Neural progenitor cell (in vitro differentiated cells): ENCODE results near the gene ARHGAP29. TPM values are rescaled to one million over a fixed set of nuclear protein-coding genes. Genes with fewer than 3 reads are reported as not detected.

Experiments
- DNase-seq: peaks from one replicate; pipeline ENCODE4 v3.0.0-alpha.2; 2016; ENCODE audit warnings: low spot score
- H2AFZ ChIP-seq: fragments of 200-600 bp; sonication (generic); replicated peaks from 2 replicates; pipeline ENCODE4 v1.6.1; 2016; ENCODE audit warnings: antibody characterized with exemption
- H3F3A ChIP-seq: fragments of 200-600 bp; sonication (generic); 2 replicates; pipeline ENCODE4 v1.6.1; 2016; ENCODE audit warnings: antibody characterized with exemption, low read depth
- H3K27ac ChIP-seq: fragments of 200-600 bp; sonication (generic); 2 replicates; pipeline ENCODE4 v1.5.1; 2016; ENCODE audit warnings: mild to moderate bottlenecking
- H3K27me3 ChIP-seq: fragments of 200-600 bp; sonication (generic); 2 replicates; pipeline ENCODE4 v1.6.1; 2016; ENCODE audit warnings: mild to moderate bottlenecking, moderate library complexity
- H3K36me3 ChIP-seq: fragments of 200-600 bp; sonication (generic); 2 replicates; pipeline ENCODE4 v1.5.1; 2016
- H3K4me1 ChIP-seq: fragments of 200-600 bp; sonication (generic); 2 replicates; pipeline ENCODE4 v1.6.1; 2016; ENCODE audit warnings: mixed run types
- H3K4me2 ChIP-seq: fragments of 200-600 bp; sonication (generic); 2 replicates; pipeline ENCODE4 v1.6.1; 2016
- H3K4me3 ChIP-seq: fragments of 200-600 bp; sonication (generic); 2 replicates; pipeline ENCODE4 v1.5.1; 2016
- H3K79me2 ChIP-seq: fragments of 200-600 bp; sonication (generic); 2 replicates; pipeline ENCODE4 v1.6.1; 2016; ENCODE audit warnings: low read depth
- H3K9ac ChIP-seq: fragments of 200-600 bp; sonication (generic); 2 replicates; pipeline ENCODE4 v1.6.1; 2016
- H3K9me3 ChIP-seq: fragments of 200-600 bp; sonication (generic); 2 replicates; pipeline ENCODE4 v1.5.1; 2016; ENCODE audit warnings: low read depth
- H4K20me1 ChIP-seq: fragments of 200-600 bp; sonication (generic); 2 replicates; pipeline ENCODE4 v1.6.1; 2016; ENCODE audit warnings: low read depth
- H3K27ac Mint-ChIP-seq: 3 replicates; pipeline ENCODE4 v1.8.0; 2021; ENCODE audit warnings: mixed read lengths
- H3K27me3 Mint-ChIP-seq: 2 replicates; pipeline ENCODE4 v1.8.0; 2022; ENCODE audit warnings: low read depth, mild to moderate bottlenecking, inconsistent platforms, moderate library complexity, mixed read lengths; ENCODE audit not compliant: insufficient read depth
- H3K36me3 Mint-ChIP-seq: 3 replicates; pipeline ENCODE4 v1.8.0; 2021; ENCODE audit warnings: mixed read lengths
- H3K4me1 Mint-ChIP-seq: 3 replicates; pipeline ENCODE4 v1.8.0; 2021; ENCODE audit warnings: mixed read lengths
- H3K4me3 Mint-ChIP-seq: 3 replicates; pipeline ENCODE4 v1.8.0; 2021; ENCODE audit warnings: mild to moderate bottlenecking, moderate library complexity, mixed read lengths
- H3K9me3 Mint-ChIP-seq: 3 replicates; pipeline ENCODE4 v1.8.0; 2020; ENCODE audit warnings: mixed read lengths
- CTCF ChIP-seq: fragments of 200-600 bp; sonication (generic); IDR thresholded peaks from 2 replicates; pipeline ENCODE4 v1.5.1; 2017; ENCODE audit warnings: antibody characterized with exemption, mild to moderate bottlenecking
- EZH2 ChIP-seq: fragments of 200-600 bp; sonication (generic); IDR thresholded peaks from 2 replicates; pipeline ENCODE4 v1.6.1; 2017; ENCODE audit warnings: antibody characterized with exemption, mild to moderate bottlenecking, moderate library complexity
- EZH2phosphoT487 ChIP-seq: fragments of 200-600 bp; sonication (generic); IDR thresholded peaks from 2 replicates; pipeline ENCODE4 v1.6.1; 2017; ENCODE audit warnings: antibody characterized with exemption
- total RNA-seq: library from RNA; depleted of rRNA; stranded (reverse); fragments of >200 nt; gene quantifications from 2 replicates; pipeline ENCODE4 v1.2.3, GENCODE V29; 2015; ENCODE audit warnings: low replicate concordance

ARHGAP29 gene
- total RNA-seq, 1 donor from 2014 or later = 14.8 TPM

- Histone ChIP-seq H4K20me1 (no peaks in the 10 kb centered on the region), H3K4me3 (no peak overlapping the region), H3K9me3 (no peaks in the 10 kb centered on the region), H3K4me2 (no peak overlapping the region), H3K9ac (no peak overlapping the region), H3K36me3 (no peaks in the 10 kb centered on the region), H3K27ac (no peak overlapping the region), H3K79me2 (no peaks in the 10 kb centered on the region), H3K4me1 (peaks cover 15% of the 10 kb centered on the region), H3K27me3 (no peaks in the 10 kb centered on the region), H2AFZ (peak overlapping the region; percentile 55), H3F3A (no peaks in the 10 kb centered on the region)
- TF ChIP-seq EZH2 = no peak
- no peak for TF ChIP-seq CTCF
- no peak for TF ChIP-seq EZH2phosphoT487
- no peaks in the 10 kb centered on the region for H3K9me3 Mint-ChIP-seq
- no peaks in the 10 kb centered on the region for H3K27me3 Mint-ChIP-seq
- H3K36me3 Mint-ChIP-seq = no peaks in the 10 kb centered on the region
- no peak overlapping the region for H3K4me3 Mint-ChIP-seq
- DNase-seq = no peak
- H3K27ac Mint-ChIP-seq = no peak overlapping the region
- H3K4me1 Mint-ChIP-seq = peaks cover 7% of the 10 kb centered on the region
Measured at GRCh38 chr1:94146273-94146672, 91.1 kb downstream of the ARHGAP29 start.

GRCh38 chr1:94144836-94145235, 92.5 kb downstream of the ARHGAP29 start:
- H2AFZ ChIP-seq = no peak overlapping the region
- no peak overlapping the region for H3K4me3 ChIP-seq
- H3K27me3 Mint-ChIP-seq = no peaks in the 10 kb centered on the region
- H3K27ac Mint-ChIP-seq = no peak overlapping the region
- H3K36me3 Mint-ChIP-seq = no peaks in the 10 kb centered on the region
- no peaks in the 10 kb centered on the region for H3K9me3 Mint-ChIP-seq
- H3K9ac ChIP-seq = no peak overlapping the region
- H3K9me3 ChIP-seq = no peaks in the 10 kb centered on the region
- H3K36me3 ChIP-seq = no peaks in the 10 kb centered on the region
- peaks cover 7% of the 10 kb centered on the region for H3K4me1 Mint-ChIP-seq
- H3K79me2 ChIP-seq = no peaks in the 10 kb centered on the region
- no peak for DNase-seq
- no peaks in the 10 kb centered on the region for H4K20me1 ChIP-seq
- H3K4me1 ChIP-seq = peaks cover 15% of the 10 kb centered on the region
- no peak overlapping the region for H3K4me2 ChIP-seq
- H3F3A ChIP-seq = no peaks in the 10 kb centered on the region
- no peak for TF ChIP-seq CTCF
- TF ChIP-seq EZH2phosphoT487 = no peak
- TF ChIP-seq EZH2 = no peak
- no peaks in the 10 kb centered on the region for H3K27me3 ChIP-seq
- H3K27ac ChIP-seq = no peak overlapping the region
- H3K4me3 Mint-ChIP-seq = no peak overlapping the region

GRCh38 chr1:94143809-94144176, 93.6 kb downstream of the ARHGAP29 start:
- Mint-ChIP-seq H3K9me3 (peaks cover 6% of the 10 kb centered on the region), H3K36me3 (no peaks in the 10 kb centered on the region), H3K27me3 (no peaks in the 10 kb centered on the region), H3K4me3 (no peak overlapping the region), H3K27ac (no peak overlapping the region), H3K4me1 (no peaks in the 10 kb centered on the region)
- Histone ChIP-seq H3K4me2 (no peak overlapping the region), H2AFZ (no peak overlapping the region), H3K9me3 (no peaks in the 10 kb centered on the region), H3K27me3 (no peaks in the 10 kb centered on the region), H3K79me2 (no peaks in the 10 kb centered on the region), H3K4me1 (peaks cover 8% of the 10 kb centered on the region), H4K20me1 (no peaks in the 10 kb centered on the region), H3K4me3 (no peak overlapping the region), H3K27ac (no peak overlapping the region), H3F3A (no peaks in the 10 kb centered on the region), H3K9ac (no peak overlapping the region), H3K36me3 (no peaks in the 10 kb centered on the region)
- TF ChIP-seq EZH2phosphoT487 (no peak), CTCF (no peak), EZH2 (no peak)
- DNase-seq = no peak
